Stimulated activated CD4-positive, alpha-beta T cell treated with anti-CD3 and anti-CD28 coated beads, Interleukin-1b, Interleukin-23, amount 100 ng/mL, for 48 hours (primary cell): Measurements from ENCODE around the gene RNASEH2B.

Source experiments
- DNase-seq: peaks from one replicate; pipeline ENCODE4 v3.0.0-alpha.2; 2020

The RNASEH2B gene, protein sequence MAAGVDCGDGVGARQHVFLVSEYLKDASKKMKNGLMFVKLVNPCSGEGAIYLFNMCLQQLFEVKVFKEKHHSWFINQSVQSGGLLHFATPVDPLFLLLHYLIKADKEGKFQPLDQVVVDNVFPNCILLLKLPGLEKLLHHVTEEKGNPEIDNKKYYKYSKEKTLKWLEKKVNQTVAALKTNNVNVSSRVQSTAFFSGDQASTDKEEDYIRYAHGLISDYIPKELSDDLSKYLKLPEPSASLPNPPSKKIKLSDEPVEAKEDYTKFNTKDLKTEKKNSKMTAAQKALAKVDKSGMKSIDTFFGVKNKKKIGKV

GRCh38 chr13:50909605-50910484 lies at the start of gene RNASEH2B:
Gene RNASEH2B (plus strand): TSS chr13:50909791. CDS start chr13:50910077, 286 bp downstream.
- DNase-seq: peak; percentile 69

- no peak for DNase-seq
Measured at GRCh38 chr13:50864492-50864891, 45.1 kb upstream of the RNASEH2B start.

GRCh38 chr13:50866817-50867636 lies 42.6 kb upstream of the RNASEH2B start:
- no peak for DNase-seq

DNA sequence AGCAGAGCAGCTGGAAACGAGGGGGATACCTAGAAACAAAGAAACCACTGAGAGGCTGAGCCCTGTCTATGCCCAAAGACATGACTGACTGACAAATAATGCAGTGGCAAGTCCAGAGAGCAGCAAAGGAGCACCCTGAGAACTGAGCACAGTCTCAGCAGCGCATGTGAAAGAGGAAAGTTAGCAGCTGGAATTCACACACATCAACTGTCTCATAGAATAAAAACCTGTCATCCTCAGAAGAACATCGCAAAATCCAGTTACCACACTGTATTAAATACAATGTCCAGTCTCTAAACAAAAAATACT lies 42.0 kb upstream of the RNASEH2B start:
- no peak for DNase-seq

GRCh38 chr13:50871405-50871804 lies 38.2 kb upstream of the RNASEH2B start:
- no peak for DNase-seq

- DNase-seq: no peak
Measured at GRCh38 chr13:50873467-50873866, 36.1 kb upstream of the RNASEH2B start.

GRCh38 chr13:50873991-50874390 lies 35.6 kb upstream of the RNASEH2B start:
- DNase-seq: no peak

DNA sequence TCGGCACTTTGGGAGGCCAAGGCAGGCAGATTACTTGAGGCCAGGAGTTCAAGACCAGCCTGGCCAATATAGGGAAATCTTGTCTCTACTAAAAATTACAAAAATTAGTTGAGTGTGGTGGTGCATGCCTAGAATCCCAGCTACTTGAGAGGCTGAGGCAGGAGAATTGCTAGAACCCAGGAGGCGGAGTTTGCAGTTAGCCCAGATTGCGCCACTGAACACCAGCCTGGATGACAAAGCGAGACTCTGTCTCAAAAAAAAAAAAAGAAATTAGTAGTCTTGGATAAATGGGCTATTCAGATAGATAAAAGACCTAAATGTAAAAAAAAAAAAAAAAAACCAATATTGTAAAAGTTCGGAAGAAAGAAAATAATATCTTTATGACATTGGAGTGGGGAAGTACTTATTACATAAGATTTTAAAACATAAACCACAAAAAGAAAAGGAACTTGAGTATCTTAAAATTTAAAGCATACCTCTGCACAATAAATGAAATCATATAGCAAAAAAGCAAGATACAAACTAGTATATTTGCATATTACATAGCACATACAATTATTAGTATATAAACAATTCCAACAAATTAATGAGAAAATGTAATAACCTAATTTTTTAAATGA lies 26.7 kb upstream of the RNASEH2B start:
- no peak for DNase-seq

DNA sequence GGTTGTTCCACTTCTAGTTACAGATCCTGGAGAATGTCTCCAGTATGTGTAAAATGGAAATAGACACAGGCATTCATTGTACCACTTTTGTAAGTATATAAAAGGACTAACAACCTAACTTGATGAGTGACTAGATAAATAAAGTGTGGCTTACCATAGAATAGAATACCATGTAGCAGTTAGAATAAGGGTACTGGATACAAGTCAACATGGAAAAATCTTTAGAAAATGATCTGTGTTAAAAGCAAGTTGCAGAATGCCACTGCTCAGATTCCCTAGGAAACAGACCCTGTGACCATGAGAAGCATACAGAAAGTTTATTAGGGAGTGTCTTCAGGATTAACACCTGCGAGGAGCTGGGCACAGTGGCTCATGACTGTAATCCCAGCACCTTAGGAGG lies 25.9 kb upstream of the RNASEH2B start:
- no peak for DNase-seq

DNA sequence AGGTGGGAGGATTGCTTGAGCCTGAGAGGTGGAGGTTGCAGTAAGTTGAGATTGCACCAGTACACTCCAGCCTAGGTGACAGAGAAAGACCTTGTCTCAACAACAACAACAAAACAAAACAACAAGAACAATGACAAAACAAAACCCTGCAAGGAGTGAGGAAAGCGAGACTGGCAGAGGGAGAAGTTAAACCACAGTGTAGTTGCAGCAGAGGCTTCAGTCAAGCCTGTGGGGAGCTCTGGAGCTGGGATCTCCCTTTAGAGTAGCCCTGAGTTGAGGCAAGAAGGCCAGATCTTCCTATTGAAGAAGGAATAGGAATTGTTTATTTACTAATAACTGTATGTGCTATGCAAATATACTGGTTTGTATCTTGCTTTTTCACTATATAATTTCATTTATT lies 25.3 kb upstream of the RNASEH2B start:
- DNase-seq: no peak

- no peak for DNase-seq
Measured at GRCh38 chr13:50887151-50887550, 22.4 kb upstream of the RNASEH2B start.

GRCh38 chr13:50888362-50888761 lies 21.2 kb upstream of the RNASEH2B start:
- DNase-seq: no peak

DNA sequence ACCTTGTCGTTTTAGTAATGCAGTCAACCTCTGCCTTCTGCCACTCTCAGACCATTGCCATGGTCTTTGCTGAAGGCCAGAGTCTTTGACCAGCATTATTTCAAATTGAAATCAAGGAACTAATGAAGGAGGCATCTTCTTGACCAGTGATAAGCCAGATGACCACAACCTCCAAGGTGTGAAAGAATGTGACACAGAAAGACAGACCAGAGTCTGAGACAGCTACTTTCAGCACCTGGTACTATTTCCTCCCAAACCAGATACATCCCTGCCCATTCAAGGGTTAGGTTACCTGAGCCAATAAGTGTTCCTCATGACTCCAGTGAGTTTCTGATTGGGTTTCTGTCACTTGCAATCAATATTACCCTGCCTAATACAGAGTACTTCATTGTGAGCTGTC lies 20.3 kb upstream of the RNASEH2B start:
- DNase-seq: no peak

DNA sequence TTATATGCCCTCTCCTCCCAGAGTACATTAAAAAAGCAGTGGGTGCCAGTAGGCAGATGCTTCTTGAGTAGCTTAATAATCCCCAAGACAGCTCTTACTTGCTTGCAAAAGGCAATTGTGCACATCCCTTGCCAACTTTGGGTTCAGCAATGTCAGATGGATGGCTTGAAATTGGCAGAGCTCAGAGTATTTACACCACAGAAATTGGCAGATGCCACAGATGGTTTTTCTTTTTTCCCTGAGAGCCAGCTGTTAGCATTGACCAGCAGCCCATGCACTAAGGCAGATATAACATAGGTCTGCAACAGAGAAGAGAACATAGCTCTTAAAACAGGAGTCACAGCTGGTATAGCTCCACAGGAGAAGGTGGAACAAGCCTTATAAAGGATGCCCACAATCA lies 18.4 kb upstream of the RNASEH2B start:
- no peak for DNase-seq

GRCh38 chr13:50892210-50892944 lies 17.2 kb upstream of the RNASEH2B start:
- peak; percentile 27 for DNase-seq

GRCh38 chr13:50893211-50893852 lies 16.3 kb upstream of the RNASEH2B start:
- no peak for DNase-seq

DNA sequence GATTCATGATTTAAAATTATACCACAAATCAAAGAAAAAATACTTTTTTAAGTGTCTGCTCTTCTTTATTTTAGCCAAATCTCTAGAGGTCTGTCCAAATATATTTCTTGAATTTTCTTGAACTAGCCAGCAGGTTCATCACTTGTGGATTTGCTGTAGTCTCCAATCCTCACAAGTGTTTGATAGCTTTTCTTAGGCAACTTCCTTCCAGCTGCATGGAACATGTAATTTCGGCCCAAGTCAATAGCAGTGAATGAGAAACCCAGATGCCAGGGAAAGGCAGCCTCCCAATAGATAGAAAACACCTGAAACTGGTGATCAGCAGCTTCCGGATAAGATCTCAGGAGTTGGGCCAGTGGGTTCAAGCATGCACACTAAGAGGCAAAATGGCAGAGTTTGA lies 15.6 kb upstream of the RNASEH2B start:
- DNase-seq: no peak

GRCh38 chr13:50894504-50894903 lies 15.1 kb upstream of the RNASEH2B start:
- no peak for DNase-seq

- DNase-seq: no peak
Measured at GRCh38 chr13:50898338-50898737, 11.3 kb upstream of the RNASEH2B start.

DNA sequence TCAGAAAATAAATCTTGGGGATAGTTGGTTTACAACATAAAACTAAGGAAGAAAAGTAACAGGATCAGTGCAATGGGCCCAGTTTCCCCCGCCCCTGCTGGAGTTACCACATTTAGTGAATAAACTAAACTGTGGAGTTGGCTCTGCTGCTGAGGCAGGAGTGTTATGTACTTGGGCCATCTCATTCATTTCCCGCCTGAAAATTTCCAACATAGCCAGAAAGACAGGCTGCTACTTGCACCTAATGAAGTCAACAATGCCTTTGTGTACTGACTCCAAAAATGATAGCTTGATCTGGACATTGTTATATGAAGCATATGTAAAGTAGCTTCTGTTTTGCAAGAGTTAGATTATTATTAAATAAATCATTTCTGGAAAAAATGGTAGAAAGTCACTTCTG lies 7.9 kb upstream of the RNASEH2B start:
- no peak for DNase-seq

DNA sequence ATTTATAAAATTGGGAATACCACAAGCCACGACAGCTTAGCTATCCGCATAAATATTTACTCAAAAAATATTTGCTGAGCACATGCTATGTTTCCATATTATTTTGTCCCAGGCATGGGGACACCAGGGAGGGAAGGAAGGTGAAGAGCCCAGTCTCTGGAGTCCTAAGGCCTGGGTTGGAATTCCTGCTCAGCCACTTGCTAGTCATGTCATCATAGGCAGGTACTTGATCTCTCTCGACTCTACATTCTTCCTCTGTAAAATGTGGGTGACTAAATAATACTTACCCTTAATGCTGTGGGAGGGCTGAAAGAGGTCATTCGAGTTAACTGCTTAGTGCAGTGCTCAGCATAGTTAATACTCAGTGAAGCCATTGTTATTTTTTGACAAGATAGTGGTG lies 4.3 kb upstream of the RNASEH2B start:
- DNase-seq: no peak

GRCh38 chr13:50907781-50908180 lies 1.8 kb upstream of the RNASEH2B start:
- no peak for DNase-seq
